ENCODE measurements around the gene RAB1B.
"Not testable (repeated sequence)": the region's sequence is repeated elsewhere in the genome, so short reads cannot be mapped to it uniquely, and the experiment has no call there.

The RAB1B gene

GRCh38 chr11:66275984-66276612 lies 7.7 kb downstream of the RAB1B start:
- no peak for TF ChIP-seq EZH2 (IDR thresholded peaks at IDR 0.05; ENCODE audit: borderline replicate concordance, low read depth, low read length, severe bottlenecking)
- TF ChIP-seq, protein P1, sequence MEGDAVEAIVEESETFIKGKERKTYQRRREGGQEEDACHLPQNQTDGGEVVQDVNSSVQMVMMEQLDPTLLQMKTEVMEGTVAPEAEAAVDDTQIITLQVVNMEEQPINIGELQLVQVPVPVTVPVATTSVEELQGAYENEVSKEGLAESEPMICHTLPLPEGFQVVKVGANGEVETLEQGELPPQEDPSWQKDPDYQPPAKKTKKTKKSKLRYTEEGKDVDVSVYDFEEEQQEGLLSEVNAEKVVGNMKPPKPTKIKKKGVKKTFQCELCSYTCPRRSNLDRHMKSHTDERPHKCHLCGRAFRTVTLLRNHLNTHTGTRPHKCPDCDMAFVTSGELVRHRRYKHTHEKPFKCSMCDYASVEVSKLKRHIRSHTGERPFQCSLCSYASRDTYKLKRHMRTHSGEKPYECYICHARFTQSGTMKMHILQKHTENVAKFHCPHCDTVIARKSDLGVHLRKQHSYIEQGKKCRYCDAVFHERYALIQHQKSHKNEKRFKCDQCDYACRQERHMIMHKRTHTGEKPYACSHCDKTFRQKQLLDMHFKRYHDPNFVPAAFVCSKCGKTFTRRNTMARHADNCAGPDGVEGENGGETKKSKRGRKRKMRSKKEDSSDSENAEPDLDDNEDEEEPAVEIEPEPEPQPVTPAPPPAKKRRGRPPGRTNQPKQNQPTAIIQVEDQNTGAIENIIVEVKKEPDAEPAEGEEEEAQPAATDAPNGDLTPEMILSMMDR (IDR thresholded peaks at IDR 0.05; ENCODE audit: borderline replicate concordance, extremely low read depth, low read length, poor library complexity, severe bottlenecking): no peak
- peaks cover 8% of the 10 kb centered on the region for H3K79me2 ChIP-seq (ENCODE audit: insufficient read depth, low read length)

GRCh38 chr11:66276619-66277018 lies 8.2 kb downstream of the RAB1B start:
- H3K27ac ChIP-seq (ENCODE audit: low read length); DNase-seq; H3K79me2 ChIP-seq (ENCODE audit: insufficient read depth, low read length); H2AFZ ChIP-seq (ENCODE audit: low read depth, low read length); H3K4me3 ChIP-seq (ENCODE audit: low read depth in 1 of 2, low read length in 2 of 2); H3K4me2 ChIP-seq (ENCODE audit: insufficient read depth, low read length); H3K9ac ChIP-seq (ENCODE audit: low read depth, low read length); H3K9me3 ChIP-seq (ENCODE audit: insufficient read depth, low read length, severe bottlenecking); H3K27me3 ChIP-seq (ENCODE audit: insufficient read depth, low read length, poor library complexity); ATAC-seq (ENCODE audit: insufficient read depth, low read depth): not testable (repeated sequence)
- Histone ChIP-seq H4K20me1 (ENCODE audit: insufficient read depth, low read length) (peaks cover 65% of the 10 kb centered on the region), H3K36me3 (ENCODE audit: insufficient read depth, low read length) (peaks cover 47% of the 10 kb centered on the region), H3K4me1 (ENCODE audit: insufficient read depth, low read length) (peaks cover 13% of the 10 kb centered on the region)

More at GRCh38 chr11:66275984-66276612, 7.7 kb downstream of the RAB1B start:
- Histone ChIP-seq H3K36me3 (ENCODE audit: insufficient read depth, low read length) (peaks cover 49% of the 10 kb centered on the region), H3K9ac (ENCODE audit: low read depth, low read length) (no peak overlapping the region), H3K4me2 (ENCODE audit: insufficient read depth, low read length) (no peak overlapping the region), H3K9me3 (ENCODE audit: insufficient read depth, low read length, severe bottlenecking) (no peaks in the 10 kb centered on the region), H3K4me1 (ENCODE audit: insufficient read depth, low read length) (peaks cover 13% of the 10 kb centered on the region), H3K27ac (ENCODE audit: low read length) (no peak overlapping the region), H3K4me3 (ENCODE audit: low read depth in 1 of 2, low read length in 2 of 2) (no peak overlapping the region), H4K20me1 (ENCODE audit: insufficient read depth, low read length) (peaks cover 64% of the 10 kb centered on the region), H2AFZ (ENCODE audit: low read depth, low read length) (no peak overlapping the region), H3K27me3 (ENCODE audit: insufficient read depth, low read length, poor library complexity) (no peaks in the 10 kb centered on the region)
- ATAC-seq (ENCODE audit: insufficient read depth, low read depth): no peak
- DNase-seq: no peak

DNA sequence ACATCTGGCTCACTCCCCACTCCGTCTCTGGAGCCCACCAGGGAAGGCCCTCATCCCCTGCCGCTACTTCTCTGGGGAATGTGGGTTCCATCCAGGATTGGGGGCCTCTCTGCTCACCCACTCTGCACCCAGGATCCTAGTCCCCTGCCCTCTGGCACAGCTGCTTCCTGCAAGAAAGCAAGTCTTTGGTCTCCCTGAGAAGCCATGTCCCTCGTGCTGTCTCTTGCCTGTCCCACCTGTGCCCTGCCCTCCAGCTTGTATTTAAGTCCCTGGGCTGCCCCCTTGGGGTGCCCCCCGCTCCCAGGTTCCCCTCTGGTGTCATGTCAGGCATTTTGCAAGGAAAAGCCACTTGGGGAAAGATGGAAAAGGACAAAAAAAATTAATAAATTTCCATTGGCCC lies 8.6 kb downstream of the RAB1B start:
- not testable (repeated sequence) for H2AFZ ChIP-seq (ENCODE audit: low read depth, low read length); H3K4me2 ChIP-seq (ENCODE audit: insufficient read depth, low read length); H3K79me2 ChIP-seq (ENCODE audit: insufficient read depth, low read length); H3K9me3 ChIP-seq (ENCODE audit: insufficient read depth, low read length, severe bottlenecking); DNase-seq; H3K27ac ChIP-seq (ENCODE audit: low read length); H3K4me3 ChIP-seq (ENCODE audit: low read depth in 1 of 2, low read length in 2 of 2); H3K27me3 ChIP-seq (ENCODE audit: insufficient read depth, low read length, poor library complexity); H3K9ac ChIP-seq (ENCODE audit: low read depth, low read length)
- peaks cover 65% of the 10 kb centered on the region for H4K20me1 ChIP-seq (ENCODE audit: insufficient read depth, low read length)
- peaks cover 14% of the 10 kb centered on the region for H3K4me1 ChIP-seq (ENCODE audit: insufficient read depth, low read length)
- peaks cover 43% of the 10 kb centered on the region for H3K36me3 ChIP-seq (ENCODE audit: insufficient read depth, low read length)
- ATAC-seq (ENCODE audit: insufficient read depth, low read depth): peak; percentile 15; the same call in 1 of the 3 replicates

GRCh38 chr11:66277471-66278362 lies 9.3 kb downstream of the RAB1B start, which contains the start of gene CNIH2:
Gene CNIH2, plus strand, starts transcription at chr11:66278175. Its CDS starts 282 bp downstream, at chr11:66278457.
- DNase-seq (peak; percentile 44), ATAC-seq (ENCODE audit: insufficient read depth, low read depth) (peak; percentile 42)
- Histone ChIP-seq H3K27me3 (ENCODE audit: insufficient read depth, low read length, poor library complexity) (no peaks in the 10 kb centered on the region), H3K36me3 (ENCODE audit: insufficient read depth, low read length) (peaks cover 36% of the 10 kb centered on the region), H3K79me2 (ENCODE audit: insufficient read depth, low read length) (no peaks in the 10 kb centered on the region), H2AFZ (ENCODE audit: low read depth, low read length) (no peak within 1 kb of the TSS), H3K4me2 (ENCODE audit: insufficient read depth, low read length) (peak within 1 kb of the TSS; percentile 47), H3K4me3 (ENCODE audit: low read depth in 1 of 2, low read length in 2 of 2) (peak within 1 kb of the TSS in 1 of 2 experiments; percentile 27; a peak in 1 of 4 replicates), H3K27ac (ENCODE audit: low read length) (no peak within 1 kb of the TSS), H3K9ac (ENCODE audit: low read depth, low read length) (no peak within 1 kb of the TSS), H3K9me3 (ENCODE audit: insufficient read depth, low read length, severe bottlenecking) (no peaks in the 10 kb centered on the region), H3K4me1 (ENCODE audit: insufficient read depth, low read length) (peaks cover 20% of the 10 kb centered on the region), H4K20me1 (ENCODE audit: insufficient read depth, low read length) (peaks cover 63% of the 10 kb centered on the region)
- TF ChIP-seq, protein P1 (IDR thresholded peaks at IDR 0.05; ENCODE audit: borderline replicate concordance, extremely low read depth, low read length, poor library complexity, severe bottlenecking): no peak
- TF ChIP-seq EZH2 (IDR thresholded peaks at IDR 0.05; ENCODE audit: borderline replicate concordance, low read depth, low read length, severe bottlenecking): no peak

All from DND-41 (cell line).